Epithelial cell of prostate (primary cell): ENCODE results near the gene PTPN22.
A peak's percentile ranks its signal among the peaks of the same experiment; 100 is the strongest.

Experiments used
- DNase-seq: peaks from one replicate; pipeline ENCODE4 v3.0.0-alpha.2; 2011; ENCODE audit warnings: low read depth, low spot score
- H3K27ac ChIP-seq: fragments of 450-650 bp; 2 replicates; pipeline ENCODE4 v1.5.1; 2017; ENCODE audit warnings: mild to moderate bottlenecking

Gene PTPN22

GRCh38 chr1:113808450-113809195 lies 62.9 kb downstream of the PTPN22 start:
- H3K27ac ChIP-seq = peak overlapping the region; percentile 52
- no peak for DNase-seq

- no peak for DNase-seq
- no peak overlapping the region for H3K27ac ChIP-seq
Observed at GRCh38 chr1:113805639-113806038, 65.9 kb downstream of the PTPN22 start.

- DNase-seq = no peak
- no peak overlapping the region for H3K27ac ChIP-seq
Observed at GRCh38 chr1:113805256-113805531, 66.3 kb downstream of the PTPN22 start.

GRCh38 chr1:113804421-113805255 lies 66.9 kb downstream of the PTPN22 start:
- no peak overlapping the region for H3K27ac ChIP-seq
- DNase-seq = no peak

- no peak for DNase-seq
- H3K27ac ChIP-seq = no peak overlapping the region
Observed at GRCh38 chr1:113802367-113803007, 69.0 kb downstream of the PTPN22 start.

- no peak overlapping the region for H3K27ac ChIP-seq
- no peak for DNase-seq
Observed at GRCh38 chr1:113800487-113800886, 71.0 kb downstream of the PTPN22 start.

GRCh38 chr1:113797472-113797871 lies 74.0 kb downstream of the PTPN22 start:
- no peak overlapping the region for H3K27ac ChIP-seq
- no peak for DNase-seq

GRCh38 chr1:113793878-113794834 lies 77.4 kb downstream of the PTPN22 start:
- H3K27ac ChIP-seq = no peak overlapping the region
- no peak for DNase-seq

- no peak overlapping the region for H3K27ac ChIP-seq
Observed at GRCh38 chr1:113792986-113793385, 78.5 kb downstream of the PTPN22 start.

GRCh38 chr1:113792471-113792870 lies 79.0 kb downstream of the PTPN22 start:
- H3K27ac ChIP-seq = no peak overlapping the region
- no peak for DNase-seq

More at GRCh38 chr1:113792986-113793385, 78.5 kb downstream of the PTPN22 start:
- no peak for DNase-seq

- no peak for DNase-seq
- no peak overlapping the region for H3K27ac ChIP-seq
Observed at GRCh38 chr1:113788802-113789201, 82.7 kb downstream of the PTPN22 start.

- no peak overlapping the region for H3K27ac ChIP-seq
- no peak for DNase-seq
Observed at GRCh38 chr1:113787663-113788062, 83.8 kb downstream of the PTPN22 start.

GRCh38 chr1:113786069-113786468 lies 85.4 kb downstream of the PTPN22 start:
- H3K27ac ChIP-seq = no peak overlapping the region
- DNase-seq = no peak

GRCh38 chr1:113784104-113784779 lies 87.3 kb downstream of the PTPN22 start:
- H3K27ac ChIP-seq = peak overlapping the region; percentile 17
- no peak for DNase-seq

- H3K27ac ChIP-seq = peak overlapping the region; percentile 17
- DNase-seq = no peak
Observed at GRCh38 chr1:113783254-113784103, 88.0 kb downstream of the PTPN22 start.

GRCh38 chr1:113782406-113782805 lies 89.1 kb downstream of the PTPN22 start:
- DNase-seq = no peak
- no peak overlapping the region for H3K27ac ChIP-seq

GRCh38 chr1:113780374-113781146 lies 91.0 kb downstream of the PTPN22 start:
- no peak overlapping the region for H3K27ac ChIP-seq
- no peak for DNase-seq

- no peak overlapping the region for H3K27ac ChIP-seq
- no peak for DNase-seq
Observed at GRCh38 chr1:113779542-113779941, 92.0 kb downstream of the PTPN22 start.
